Muscle layer of duodenum (tissue), 2 donors: ENCODE measurements around the gene PRKD1.
A peak's percentile ranks its signal among the peaks of the same experiment; 100 is the strongest.

Experiments
- H3K27ac ChIP-seq: one replicate; pipeline ENCODE4 v1.7.0; 2013; ENCODE audit warnings: mild to moderate bottlenecking, low read length
- H3K27me3 ChIP-seq: one replicate; pipeline ENCODE4 v1.7.0; 2013; ENCODE audit warnings: low read depth, mild to moderate bottlenecking, control low read depth, low read length
- H3K36me3 ChIP-seq, 2 donors: one replicate each; pipeline ENCODE4 v1.7.0; 2013; ENCODE audit warnings: low read length in 2 of 2, control low read depth in 1 of 2, mild to moderate bottlenecking in 1 of 2; ENCODE audit not compliant: insufficient read depth in 2 of 2, control insufficient read depth in 1 of 2
- H3K4me1 ChIP-seq, 2 donors: one replicate each; pipeline ENCODE4 v1.7.0; 2013; ENCODE audit warnings: low read length in 2 of 2, mild to moderate bottlenecking in 2 of 2, control low read depth in 1 of 2, moderate library complexity in 1 of 2; ENCODE audit not compliant: insufficient read depth in 2 of 2, control insufficient read depth in 1 of 2
- H3K4me3 ChIP-seq, 2 donors: one replicate each; pipeline ENCODE4 v1.7.0; 2013; ENCODE audit warnings: low read length in 2 of 2, low read depth in 1 of 2, mild to moderate bottlenecking in 1 of 2
- H3K9me3 ChIP-seq, 2 donors: one replicate each; pipeline ENCODE4 v1.7.0; 2013; ENCODE audit warnings: low read length in 2 of 2, control low read depth in 1 of 2, mild to moderate bottlenecking in 1 of 2; ENCODE audit not compliant: control insufficient read depth in 1 of 2
- donor health status: healthy.

The PRKD1 gene

DNA sequence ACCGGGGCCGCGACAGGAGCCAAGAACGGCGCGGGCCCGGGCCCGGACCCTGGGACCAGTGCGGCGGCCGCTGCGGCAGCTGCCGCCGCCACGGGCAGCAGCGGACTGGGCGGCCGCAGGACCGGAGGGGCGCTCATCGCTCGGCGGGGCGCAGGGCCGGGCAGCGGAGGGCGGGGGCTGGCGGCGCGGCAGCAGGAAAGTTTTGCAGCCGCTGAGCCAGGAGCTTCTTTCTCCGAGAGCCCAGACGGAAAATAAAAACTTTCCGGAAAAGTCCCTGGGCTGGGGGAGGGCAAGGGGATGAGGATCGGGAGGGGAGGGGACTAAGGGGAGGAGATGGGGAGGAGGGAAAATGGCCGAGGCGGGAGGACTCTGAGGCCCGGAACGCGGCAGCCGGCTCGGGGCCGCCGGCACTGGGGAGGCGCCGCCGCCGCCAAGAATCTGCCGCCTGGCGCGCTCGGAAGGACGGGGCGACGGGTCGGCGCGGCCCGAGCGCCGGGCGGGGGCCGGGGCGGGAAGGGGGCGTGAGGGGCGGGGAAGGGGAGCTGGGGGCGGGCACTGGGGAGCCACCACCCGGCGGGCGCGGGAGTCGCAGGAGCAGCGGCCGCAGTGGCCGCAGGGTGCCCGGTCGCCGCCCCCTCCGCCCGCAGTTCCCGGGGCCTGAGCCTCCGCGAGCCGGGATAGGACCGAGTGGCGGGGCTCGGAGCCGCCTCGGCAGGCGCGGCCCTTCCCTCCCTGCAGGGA is at the start of gene PRKD1:
Gene PRKD1 (minus strand): TSS at position 472 of the 741 bp plus-strand sequence.
- H3K27me3 ChIP-seq = peaks cover 5% of the 10 kb centered on the region

DNA sequence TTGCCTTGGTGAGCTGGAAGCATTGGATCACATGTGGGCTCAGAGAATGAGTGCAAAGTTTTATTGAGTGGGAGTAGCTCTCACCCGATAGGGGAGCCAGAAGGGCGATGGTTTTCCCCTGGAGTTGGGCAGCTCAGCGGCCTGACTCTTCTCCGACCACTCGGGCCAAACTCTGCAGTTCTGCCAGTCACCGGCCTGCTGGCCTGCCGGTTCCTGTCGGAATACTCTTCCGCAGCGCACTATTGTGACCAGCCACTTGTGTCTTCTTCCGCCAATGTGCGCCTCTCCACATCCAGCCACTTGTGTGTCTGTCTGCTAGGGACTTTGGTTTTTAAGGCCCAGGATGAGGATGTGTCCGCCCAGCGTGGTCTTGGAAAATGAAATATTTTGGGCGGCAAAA is 43.5 kb upstream of the PRKD1 start:
- Histone ChIP-seq H3K36me3 (no peaks in the 10 kb centered on the region), H3K9me3 (no peaks in the 10 kb centered on the region), H3K27ac (no peak overlapping the region)

More for the DNA sequence above, at the start of gene PRKD1:
- Histone ChIP-seq H3K36me3 (no peaks in the 10 kb centered on the region), H3K4me1 (peaks cover 9 to 13% of the 10 kb centered on the region in 2 donors), H3K4me3 (peak within 1 kb of the TSS; percentile 84 to 87), H3K27ac (no peak within 1 kb of the TSS), H3K9me3 (no peaks in the 10 kb centered on the region)

DNA sequence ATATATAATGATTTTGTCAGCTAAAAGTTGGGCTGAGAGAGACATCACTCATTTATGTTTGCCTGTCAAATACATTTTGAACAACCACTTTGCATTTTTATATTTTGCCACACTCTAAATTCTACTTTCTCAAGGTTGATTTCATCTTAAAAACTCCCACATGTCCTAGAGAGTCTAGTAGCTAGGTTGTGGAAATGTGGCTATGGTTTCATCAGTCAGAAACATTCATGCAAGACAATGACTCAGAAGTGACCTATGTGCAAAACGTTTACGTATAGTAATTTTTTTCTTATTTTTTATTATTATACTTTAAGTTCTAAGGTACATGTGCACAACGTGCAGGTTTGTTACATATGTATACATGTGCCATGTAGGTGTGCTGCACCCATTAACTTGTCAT is 27.4 kb upstream of the PRKD1 start:
- H3K27ac ChIP-seq = no peak overlapping the region
- no peaks in the 10 kb centered on the region for H3K9me3 ChIP-seq
- H3K4me1 ChIP-seq = no peaks in the 10 kb centered on the region
- no peaks in the 10 kb centered on the region for H3K27me3 ChIP-seq
- H3K36me3 ChIP-seq = no peaks in the 10 kb centered on the region
- no peak overlapping the region for H3K4me3 ChIP-seq

More for the DNA sequence above, 43.5 kb upstream of the PRKD1 start:
- H3K4me1 ChIP-seq = no peaks in the 10 kb centered on the region
- no peak overlapping the region for H3K4me3 ChIP-seq
- H3K27me3 ChIP-seq = no peaks in the 10 kb centered on the region

DNA sequence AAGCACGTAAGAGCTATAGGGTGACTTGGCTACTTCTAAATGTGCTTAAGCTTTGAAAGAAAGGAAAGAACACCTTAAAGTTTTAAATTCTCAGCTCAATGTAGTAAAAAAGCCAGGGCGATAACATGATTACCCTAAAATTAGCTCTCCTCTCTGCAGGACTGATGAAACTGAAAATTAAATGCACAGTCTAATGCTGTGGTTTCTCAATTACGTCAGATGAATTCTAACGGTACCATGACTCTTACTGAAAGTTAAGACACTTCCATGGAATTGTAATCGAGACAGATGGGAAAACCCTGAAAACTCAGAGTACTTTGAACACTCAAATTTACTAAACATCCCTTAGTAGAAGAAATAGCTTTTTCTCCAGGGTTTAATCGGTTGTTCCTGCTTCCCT is 25.9 kb upstream of the PRKD1 start:
- no peaks in the 10 kb centered on the region for H3K4me1 ChIP-seq

DNA sequence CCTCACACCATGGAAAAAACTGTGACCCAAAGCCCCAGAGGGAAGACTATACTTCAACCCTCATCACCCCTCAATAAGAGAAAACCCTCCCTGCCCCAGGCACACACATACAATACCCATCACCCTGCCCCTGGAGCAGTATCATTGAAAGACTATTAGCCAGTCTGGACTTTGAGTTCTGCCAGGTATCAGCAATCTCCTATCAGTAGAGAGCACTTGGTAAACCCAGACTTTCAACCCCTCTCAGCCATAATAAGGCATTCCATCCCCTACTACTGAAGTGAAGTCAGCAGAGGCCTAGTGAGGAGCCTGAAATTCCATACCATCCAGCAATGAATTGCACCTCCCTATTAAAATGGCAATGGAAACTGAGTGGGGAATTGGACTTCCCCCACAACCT is 16.4 kb upstream of the PRKD1 start:
- Histone ChIP-seq H3K27ac (no peak overlapping the region), H3K9me3 (no peaks in the 10 kb centered on the region), H3K4me1 (no peaks in the 10 kb centered on the region), H3K36me3 (no peaks in the 10 kb centered on the region), H3K27me3 (no peaks in the 10 kb centered on the region), H3K4me3 (no peak overlapping the region)

More for the DNA sequence above, 25.9 kb upstream of the PRKD1 start:
- Histone ChIP-seq H3K9me3 (no peaks in the 10 kb centered on the region), H3K4me3 (no peak overlapping the region), H3K27me3 (no peaks in the 10 kb centered on the region), H3K27ac (no peak overlapping the region), H3K36me3 (no peaks in the 10 kb centered on the region)

DNA sequence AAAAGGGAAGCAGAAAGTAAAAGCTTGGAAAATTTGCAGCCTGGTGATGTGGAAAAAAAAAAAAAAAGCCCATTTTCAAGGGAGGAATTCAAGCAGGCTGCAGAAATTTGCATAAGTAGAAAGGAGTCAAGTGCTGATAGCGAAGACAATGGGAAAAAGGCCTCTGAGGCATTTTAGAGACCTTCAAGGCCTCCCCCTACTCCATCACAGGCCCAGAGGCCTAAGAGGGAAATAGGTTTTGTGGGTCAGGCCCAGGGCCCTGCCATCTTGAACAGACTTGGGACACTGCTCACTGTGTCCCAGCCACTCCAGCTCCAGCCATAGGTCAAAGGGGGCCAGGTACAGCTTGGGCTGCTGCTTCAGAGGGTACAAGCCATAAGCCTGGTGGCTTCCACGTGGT is 13.8 kb upstream of the PRKD1 start:
- no peaks in the 10 kb centered on the region for H3K27me3 ChIP-seq
- H3K9me3 ChIP-seq = no peaks in the 10 kb centered on the region
- no peaks in the 10 kb centered on the region for H3K36me3 ChIP-seq
- H3K4me3 ChIP-seq = no peak overlapping the region
- no peak overlapping the region for H3K27ac ChIP-seq
- no peaks in the 10 kb centered on the region for H3K4me1 ChIP-seq

DNA sequence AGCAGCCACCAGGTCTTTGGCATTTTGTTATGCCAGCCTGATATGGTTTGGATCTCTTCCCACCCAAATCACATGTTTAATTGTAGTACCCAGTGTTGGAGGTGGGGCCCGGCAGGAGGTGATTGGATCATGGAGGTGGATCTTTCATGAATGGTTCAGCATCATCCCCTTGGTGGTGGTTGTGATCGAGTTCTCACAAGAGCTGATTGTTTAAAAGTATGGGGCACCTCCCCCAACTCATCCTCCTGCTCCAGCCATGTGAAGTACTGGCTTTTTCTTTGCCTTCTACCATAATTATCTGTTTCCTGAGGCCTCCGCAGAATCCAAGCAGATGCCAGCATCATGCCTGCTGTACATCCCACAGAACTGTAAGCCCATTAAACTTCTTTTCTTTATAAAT is 12.8 kb upstream of the PRKD1 start:
- no peak overlapping the region for H3K27ac ChIP-seq
- H3K4me3 ChIP-seq = no peak overlapping the region
- H3K27me3 ChIP-seq = no peaks in the 10 kb centered on the region
- no peaks in the 10 kb centered on the region for H3K9me3 ChIP-seq
- H3K36me3 ChIP-seq = no peaks in the 10 kb centered on the region
- H3K4me1 ChIP-seq = no peaks in the 10 kb centered on the region

DNA sequence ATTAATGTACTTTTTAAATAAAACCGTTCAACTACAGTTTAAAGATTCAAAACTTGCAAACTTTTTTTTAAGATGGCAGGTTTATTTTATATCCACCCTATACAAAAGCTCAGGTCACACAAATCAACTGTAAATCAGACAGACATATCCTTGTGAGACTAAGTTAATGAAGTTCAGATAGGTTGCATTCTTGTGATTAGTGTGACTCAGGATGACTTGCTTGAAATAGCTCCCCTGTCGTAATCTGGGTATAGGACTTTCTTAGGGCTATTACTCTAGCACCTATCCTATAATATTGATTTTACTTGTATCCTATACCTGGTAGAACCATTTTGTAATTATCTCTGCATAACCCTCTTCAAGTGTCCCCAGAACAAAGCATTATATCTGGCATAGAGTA is 9.5 kb upstream of the PRKD1 start:
- no peak overlapping the region for H3K4me3 ChIP-seq
- H3K4me1 ChIP-seq = no peaks in the 10 kb centered on the region
- H3K36me3 ChIP-seq = no peaks in the 10 kb centered on the region

DNA sequence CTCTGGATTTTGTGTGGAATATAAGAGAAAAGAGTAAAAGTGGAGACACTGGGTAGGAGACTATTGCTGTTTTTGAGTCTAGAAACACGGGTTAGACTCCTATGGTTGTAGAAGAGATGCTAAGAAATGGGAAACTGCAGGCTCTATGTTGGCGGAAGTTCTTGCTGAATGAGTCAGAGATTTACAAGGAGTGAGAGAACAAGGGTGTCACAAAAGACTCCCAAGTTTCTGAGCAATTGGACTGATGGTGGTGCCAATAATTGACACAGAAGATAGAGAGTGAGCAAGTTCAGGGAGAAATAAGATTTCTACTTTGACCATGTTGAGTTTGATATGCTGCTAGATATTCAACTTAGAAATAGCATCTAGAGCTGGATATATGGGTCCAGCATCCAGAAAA is 2.6 kb upstream of the PRKD1 start:
- Histone ChIP-seq H3K4me1 (peaks cover 9 to 11% of the 10 kb centered on the region in 2 donors), H3K9me3 (no peaks in the 10 kb centered on the region), H3K4me3 (no peak overlapping the region), H3K27ac (no peak overlapping the region), H3K27me3 (peaks cover 5% of the 10 kb centered on the region), H3K36me3 (no peaks in the 10 kb centered on the region)

More for the DNA sequence above, 9.5 kb upstream of the PRKD1 start:
- Histone ChIP-seq H3K27me3 (no peaks in the 10 kb centered on the region), H3K27ac (no peak overlapping the region), H3K9me3 (no peaks in the 10 kb centered on the region)

DNA sequence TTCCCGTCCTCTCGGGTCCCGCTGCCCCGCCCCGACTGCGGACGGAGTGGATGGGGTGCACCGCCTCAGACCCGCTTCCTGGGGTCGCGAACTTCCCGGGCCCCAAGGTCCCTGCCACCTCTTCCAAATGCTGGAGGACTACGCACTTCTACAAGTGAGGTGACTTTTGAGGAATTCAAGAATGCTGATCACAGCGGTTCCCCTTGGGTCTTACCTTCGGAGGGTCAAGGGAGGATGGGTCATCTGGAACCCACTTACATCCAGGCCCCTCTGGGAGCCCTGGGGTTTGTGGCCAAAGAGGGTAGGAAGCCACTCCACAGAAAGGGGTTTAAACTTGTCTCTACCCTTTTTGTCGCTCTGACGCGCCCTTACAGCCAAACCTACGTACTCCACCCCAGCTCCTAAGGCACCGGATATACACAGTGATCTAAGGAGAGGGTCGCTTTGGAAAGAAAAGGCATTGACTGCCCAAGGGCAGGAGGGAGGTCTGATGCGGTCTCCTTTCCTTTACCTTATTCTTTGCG is 532 bp upstream of the PRKD1 start:
- Histone ChIP-seq H3K36me3 (no peaks in the 10 kb centered on the region), H3K4me3 (peak overlapping the region in 1 of 2 donors; percentile 87), H3K27me3 (peaks cover 5% of the 10 kb centered on the region), H3K4me1 (peaks cover 9 to 13% of the 10 kb centered on the region in 2 donors), H3K9me3 (no peaks in the 10 kb centered on the region), H3K27ac (no peak overlapping the region)

DNA sequence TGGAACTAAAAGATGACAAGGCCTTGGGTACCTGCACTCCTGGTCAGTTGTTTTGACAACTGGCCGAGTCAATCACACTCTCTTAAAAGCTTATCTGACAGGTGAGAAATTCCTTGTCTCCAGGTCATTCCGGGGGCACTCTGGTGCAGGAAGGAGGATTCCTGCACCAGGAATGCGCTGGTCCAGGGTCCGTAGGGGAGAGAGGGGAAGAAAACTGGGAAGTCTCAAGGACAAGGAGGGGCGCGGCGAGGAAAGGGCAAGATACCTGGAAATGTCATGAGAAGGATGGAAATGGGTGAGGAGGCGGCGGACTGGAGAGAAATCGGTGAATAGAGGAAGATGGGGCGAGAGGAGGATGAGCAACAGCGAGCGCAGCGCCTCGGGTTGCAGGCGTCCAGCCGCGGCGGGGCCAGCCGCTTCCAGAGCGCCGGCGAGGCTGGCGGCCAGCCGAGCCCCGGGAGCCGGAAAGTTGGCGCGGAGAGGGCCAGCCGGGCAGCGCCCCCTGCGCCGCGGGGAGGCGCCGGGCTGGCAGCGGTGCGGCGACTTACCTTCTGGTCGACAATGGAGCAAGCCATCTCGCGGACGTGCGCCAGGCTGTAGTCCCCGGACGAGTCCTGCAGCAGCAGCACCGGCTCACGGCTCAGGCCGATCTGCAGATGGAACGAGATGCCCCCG is 809 bp downstream of the PRKD1 start:
- Histone ChIP-seq H3K36me3 (no peaks in the 10 kb centered on the region), H3K4me3 (peak overlapping the region; percentile 84 to 87), H3K4me1 (peaks cover 9 to 13% of the 10 kb centered on the region in 2 donors), H3K27ac (no peak overlapping the region), H3K27me3 (peaks cover 5% of the 10 kb centered on the region), H3K9me3 (no peaks in the 10 kb centered on the region)
